ENCODE measurements around the gene NAIF1. TPM values are rescaled to one million over a fixed set of nuclear protein-coding genes. Genes with fewer than 3 reads are reported as not detected.
"Not testable (repeated sequence)": the region's sequence is repeated elsewhere in the genome, so short reads cannot be mapped to it uniquely, and the experiment has no call there.

Gene NAIF1
- total and polyA plus RNA-seq, 9 donors = 4.1 to 10.9 (median 6.6) TPM

GRCh38 chr9:128114326-128115186, 47.4 kb upstream of the NAIF1 start:
- DNase-seq = peak in 4 of 5 donors; percentile 33 to 53 (median 40)
- H3K27me3 ChIP-seq = no peaks in the 10 kb centered on the region
- H3K36me3 ChIP-seq = no peaks in the 10 kb centered on the region
- peaks cover 4% of the 10 kb centered on the region for H3K4me1 ChIP-seq (ENCODE audit: insufficient read depth)
- H3K9me3 ChIP-seq = no peaks in the 10 kb centered on the region
- no peak overlapping the region for H3K4me3 ChIP-seq
- TF ChIP-seq EP300 (IDR thresholded peaks at IDR 0.05) = no peak
- no peak for TF ChIP-seq POLR2A (IDR thresholded peaks at IDR 0.05)
- no peak for TF ChIP-seq CTCF (IDR thresholded peaks at IDR 0.05)
- intact Hi-C loops (cut with DNase I) = loop anchor here in 3 of 4 donors (5.0 to 10.0 kb wide), 2 partner anchors 70 to 172 kb away; no protein-coding TSS in a partner anchor
- no peak overlapping the region for H3K27ac ChIP-seq
- 76 to 83% (median 79%) methylated on average over 29 of the region's 29 CpGs for WGBS, 3 donors

DNA sequence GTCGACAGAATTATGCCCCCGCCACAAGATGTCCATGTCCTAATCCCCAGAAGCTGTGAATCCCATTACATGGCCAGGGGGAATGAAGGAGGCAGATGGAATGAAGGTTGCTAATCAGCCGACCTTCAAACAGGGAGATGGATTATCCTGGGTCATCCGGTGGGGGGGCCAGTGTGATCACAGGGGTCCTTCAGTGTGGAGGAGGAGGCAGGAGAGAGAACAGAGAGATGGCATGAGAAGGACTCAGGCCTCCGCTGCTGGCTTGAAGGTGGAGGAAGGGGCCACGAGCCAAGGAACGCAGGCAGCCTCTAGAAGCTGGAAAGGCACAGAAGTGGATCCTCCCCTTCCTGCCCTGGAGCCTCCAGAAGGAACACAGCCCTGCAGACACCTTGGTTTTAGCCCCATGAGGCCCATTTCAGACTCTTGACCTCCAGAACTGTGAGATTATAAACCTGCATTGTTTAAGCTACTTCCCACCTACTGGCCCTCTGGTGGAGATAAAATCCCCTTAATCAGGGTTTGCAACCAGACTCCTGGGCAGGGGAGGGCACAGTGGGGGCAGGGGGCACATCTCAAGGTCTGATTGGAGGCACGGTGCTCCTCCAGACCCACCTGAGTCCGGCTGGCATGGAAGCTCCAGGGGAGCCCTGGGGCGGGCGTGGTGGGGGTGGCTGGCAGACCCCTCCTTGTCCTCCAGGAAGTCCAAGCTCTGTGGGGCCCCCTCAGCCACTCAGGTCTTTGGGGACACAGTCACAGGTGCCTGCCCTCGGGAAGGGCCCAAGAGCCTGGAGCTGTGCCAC, 46.6 kb upstream of the NAIF1 start:
- DNase-seq = peak in 2 of 5 donors; percentile 31 to 35
- H3K9me3 ChIP-seq = no peaks in the 10 kb centered on the region
- H3K27me3 ChIP-seq = no peaks in the 10 kb centered on the region
- 87 to 91% (median 89%) methylated on average over 12 of the region's 12 CpGs for WGBS, 3 donors
- no peaks in the 10 kb centered on the region for H3K36me3 ChIP-seq
- H3K4me1 ChIP-seq (ENCODE audit: insufficient read depth) = peaks cover 4% of the 10 kb centered on the region
- intact Hi-C loops (cut with DNase I) = loop anchor here in 1 of 4 donors (10.0 kb wide), 1 partner anchor 69 kb away; no protein-coding TSS in a partner anchor
- no peak overlapping the region for H3K27ac ChIP-seq
- no peak for TF ChIP-seq EP300 (IDR thresholded peaks at IDR 0.05)
- TF ChIP-seq CTCF (IDR thresholded peaks at IDR 0.05) = no peak
- TF ChIP-seq POLR2A (IDR thresholded peaks at IDR 0.05) = no peak
- no peak overlapping the region for H3K4me3 ChIP-seq

- H3K4me3 ChIP-seq; H3K27me3 ChIP-seq; H3K9me3 ChIP-seq; H3K36me3 ChIP-seq; H3K4me1 ChIP-seq (ENCODE audit: insufficient read depth); H3K27ac ChIP-seq: not testable (repeated sequence)
- peak in 2 of 5 donors; percentile 11 to 26 for DNase-seq
- 81 to 86% (median 81%) methylated on average over 12 of the region's 12 CpGs for WGBS, 3 donors
- intact Hi-C loops (cut with DNase I) = loop anchor here in 1 of 4 donors (10.0 kb wide), 1 partner anchor 67 kb away; no protein-coding TSS in a partner anchor
These were observed 44.6 kb upstream of the NAIF1 start for GRCh38 chr9:128111726-128112125.

GRCh38 chr9:128109050-128109709, 42.1 kb upstream of the NAIF1 start:
- no peak for TF ChIP-seq EP300 (IDR thresholded peaks at IDR 0.05)
- TF ChIP-seq CTCF (IDR thresholded peaks at IDR 0.05) = no peak
- TF ChIP-seq POLR2A (IDR thresholded peaks at IDR 0.05) = no peak
- 48 to 54% (median 51%) methylated on average over 17 to 20 of the region's 20 CpGs for whole genome bisulfite sequencing, 3 donors
- intact Hi-C loops (cut with DNase I) = loop anchor here in 2 of 4 donors (5.0 to 10.0 kb wide), 2 partner anchors 54 to 67 kb away; no protein-coding TSS in a partner anchor
- Histone ChIP-seq H3K4me1 (ENCODE audit: insufficient read depth) (peaks cover 9% of the 10 kb centered on the region), H3K36me3 (no peaks in the 10 kb centered on the region), H3K4me3 (no peak overlapping the region), H3K27me3 (no peaks in the 10 kb centered on the region), H3K27ac (peak overlapping the region in 1 of 2 donors; percentile 44), H3K9me3 (no peaks in the 10 kb centered on the region)
- peak in 3 of 5 donors; percentile 29 to 47 (median 33) for DNase-seq
